ENCODE data around the gene FOXI2.

The FOXI2 gene

DNA sequence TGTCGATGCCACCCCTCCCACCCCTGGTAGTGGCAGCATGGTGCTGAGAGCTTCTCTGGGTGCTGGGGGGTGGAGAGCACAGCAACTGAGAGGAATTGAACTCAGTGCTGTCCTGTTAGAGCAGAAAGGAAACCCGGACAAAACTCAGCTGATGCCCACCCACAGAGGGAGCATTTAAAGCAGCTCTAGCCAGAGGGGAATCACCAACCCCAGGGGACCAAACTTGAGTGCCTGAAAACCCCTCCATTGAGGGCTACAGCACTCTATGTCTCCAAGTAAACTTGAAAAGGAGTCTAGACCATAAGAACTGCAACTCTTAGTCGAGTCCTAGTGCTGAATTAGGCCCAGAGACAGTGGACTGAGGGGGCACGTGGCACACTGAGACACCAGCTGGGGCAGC, 16.8 kb upstream of the FOXI2 start:
- Histone ChIP-seq H3K27me3 (replicated peaks; ENCODE audit: control insufficient read depth, insufficient read depth, low read length, poor library complexity, severe bottlenecking) (no peaks in the 10 kb centered on the region), H3K4me1 (ENCODE audit: control insufficient read depth, insufficient read depth, low read length, poor library complexity, severe bottlenecking) (no peaks in the 10 kb centered on the region), H3K9me3 (ENCODE audit: control insufficient read depth, low read length) (no peaks in the 10 kb centered on the region), H3K27ac (ENCODE audit: insufficient read depth, low read length, poor library complexity, severe bottlenecking) (no peak overlapping the region), H3K4me3 (ENCODE audit: insufficient read depth, low read depth, low read length, poor library complexity, severe bottlenecking) (no peak overlapping the region), H3K36me3 (ENCODE audit: control insufficient read depth, insufficient read depth, low read length) (no peaks in the 10 kb centered on the region)
- DNase-seq = no peak

DNA sequence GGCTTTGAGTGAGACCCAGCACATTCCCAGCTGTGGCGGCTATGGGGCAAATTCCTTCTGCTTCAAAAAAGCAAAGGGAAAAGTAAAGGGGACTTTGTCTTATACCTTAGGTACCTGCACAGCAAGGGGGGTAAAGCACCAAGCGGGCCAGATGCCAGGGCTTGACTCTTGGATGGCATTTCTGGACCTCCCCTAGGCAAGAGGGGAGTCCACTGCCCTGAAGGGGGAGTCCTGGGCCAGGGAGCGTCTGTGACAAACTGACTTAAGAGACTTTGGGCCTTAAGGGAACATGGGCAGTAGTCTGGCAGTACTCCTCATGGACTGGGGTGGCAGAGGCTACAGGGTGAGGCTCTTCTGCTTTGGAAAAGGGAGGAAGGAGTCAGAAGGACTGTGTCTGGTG, 16.1 kb upstream of the FOXI2 start:
- Histone ChIP-seq H3K9me3 (ENCODE audit: control insufficient read depth, low read length) (no peaks in the 10 kb centered on the region), H3K36me3 (ENCODE audit: control insufficient read depth, insufficient read depth, low read length) (no peaks in the 10 kb centered on the region), H3K27me3 (replicated peaks; ENCODE audit: control insufficient read depth, insufficient read depth, low read length, poor library complexity, severe bottlenecking) (no peaks in the 10 kb centered on the region), H3K27ac (ENCODE audit: insufficient read depth, low read length, poor library complexity, severe bottlenecking) (no peak overlapping the region), H3K4me3 (ENCODE audit: insufficient read depth, low read depth, low read length, poor library complexity, severe bottlenecking) (no peak overlapping the region), H3K4me1 (ENCODE audit: control insufficient read depth, insufficient read depth, low read length, poor library complexity, severe bottlenecking) (no peaks in the 10 kb centered on the region)
- no peak for DNase-seq

DNA sequence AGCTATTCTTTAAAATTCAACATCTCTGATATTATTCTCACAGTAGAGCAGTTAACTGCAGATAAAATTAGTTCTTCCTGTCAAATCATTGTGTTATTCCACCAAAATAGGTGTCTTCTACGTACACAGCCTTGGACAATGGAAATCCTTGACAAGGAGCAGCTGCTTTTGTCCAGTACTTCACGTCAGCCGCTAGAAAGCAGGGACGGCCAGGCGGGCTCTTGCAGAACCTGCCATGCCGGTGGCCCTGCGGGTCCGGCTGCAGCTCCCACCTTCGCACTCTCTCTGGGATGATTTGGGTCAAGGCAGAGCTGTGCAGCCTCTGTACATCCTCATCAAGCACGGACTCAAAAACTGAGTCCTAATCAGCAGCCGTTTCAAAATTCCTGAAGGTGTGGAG, 2.2 kb upstream of the FOXI2 start:
- Histone ChIP-seq H3K4me3 (ENCODE audit: insufficient read depth, low read depth, low read length, poor library complexity, severe bottlenecking) (no peak overlapping the region), H3K4me1 (ENCODE audit: control insufficient read depth, insufficient read depth, low read length, poor library complexity, severe bottlenecking) (no peaks in the 10 kb centered on the region), H3K27me3 (replicated peaks; ENCODE audit: control insufficient read depth, insufficient read depth, low read length, poor library complexity, severe bottlenecking) (peaks cover 4% of the 10 kb centered on the region), H3K27ac (ENCODE audit: insufficient read depth, low read length, poor library complexity, severe bottlenecking) (no peak overlapping the region), H3K36me3 (ENCODE audit: control insufficient read depth, insufficient read depth, low read length) (no peaks in the 10 kb centered on the region), H3K9me3 (ENCODE audit: control insufficient read depth, low read length) (no peaks in the 10 kb centered on the region)
- no peak for DNase-seq

DNA sequence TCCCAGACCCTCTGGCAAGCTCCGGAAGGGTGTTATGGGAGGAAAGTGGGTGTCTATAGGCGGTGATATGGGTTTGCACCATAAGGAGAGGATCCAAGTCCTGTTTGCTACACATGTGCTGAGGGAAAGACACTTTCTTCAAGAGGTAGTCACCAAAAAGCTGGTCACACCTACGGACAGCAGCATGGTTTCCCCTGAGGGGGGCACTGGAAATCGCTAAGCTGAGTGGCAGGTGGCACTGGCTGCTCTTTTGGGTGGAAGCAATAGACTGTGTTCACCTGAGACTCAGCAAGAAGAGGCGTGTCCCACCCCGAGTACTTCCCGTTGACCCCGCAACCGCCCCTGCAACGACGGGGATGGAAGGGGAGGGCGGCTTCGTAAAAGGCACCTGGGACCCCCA, 1.8 kb upstream of the FOXI2 start:
- Histone ChIP-seq H3K9me3 (ENCODE audit: control insufficient read depth, low read length) (no peaks in the 10 kb centered on the region), H3K27ac (ENCODE audit: insufficient read depth, low read length, poor library complexity, severe bottlenecking) (no peak overlapping the region), H3K4me1 (ENCODE audit: control insufficient read depth, insufficient read depth, low read length, poor library complexity, severe bottlenecking) (no peaks in the 10 kb centered on the region), H3K4me3 (ENCODE audit: insufficient read depth, low read depth, low read length, poor library complexity, severe bottlenecking) (no peak overlapping the region), H3K27me3 (replicated peaks; ENCODE audit: control insufficient read depth, insufficient read depth, low read length, poor library complexity, severe bottlenecking) (peaks cover 4% of the 10 kb centered on the region), H3K36me3 (ENCODE audit: control insufficient read depth, insufficient read depth, low read length) (no peaks in the 10 kb centered on the region)
- no peak for DNase-seq

DNA sequence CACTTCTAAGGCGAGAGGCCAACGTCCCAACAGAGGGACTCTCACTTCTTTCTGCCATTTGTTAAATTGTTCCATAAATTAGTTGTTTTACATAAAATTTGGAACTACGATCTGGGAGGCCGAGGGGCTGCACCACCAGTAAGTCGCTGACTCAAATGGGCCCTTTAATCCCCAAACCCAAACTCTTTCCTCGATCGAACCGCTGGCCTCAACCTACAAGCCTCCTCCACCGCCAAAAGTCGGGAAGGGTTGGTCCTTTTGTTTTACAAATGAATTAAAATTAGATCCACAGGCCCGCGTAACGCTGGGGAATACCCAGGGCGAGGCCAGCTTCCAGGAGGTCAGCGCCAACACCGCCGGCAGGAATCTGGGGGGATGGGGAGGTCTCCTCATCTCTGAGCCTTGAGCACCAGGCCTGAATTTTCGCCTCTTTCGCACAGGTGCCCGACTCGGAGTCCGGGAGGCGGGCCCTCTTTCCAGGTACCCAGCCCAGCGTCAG, 1.2 kb upstream of the FOXI2 start:
- peaks cover 4% of the 10 kb centered on the region for H3K27me3 ChIP-seq (replicated peaks; ENCODE audit: control insufficient read depth, insufficient read depth, low read length, poor library complexity, severe bottlenecking)
- H3K27ac ChIP-seq (ENCODE audit: insufficient read depth, low read length, poor library complexity, severe bottlenecking) = no peak overlapping the region
- no peak for DNase-seq
- H3K36me3 ChIP-seq (ENCODE audit: control insufficient read depth, insufficient read depth, low read length) = no peaks in the 10 kb centered on the region
- no peaks in the 10 kb centered on the region for H3K4me1 ChIP-seq (ENCODE audit: control insufficient read depth, insufficient read depth, low read length, poor library complexity, severe bottlenecking)
- no peak overlapping the region for H3K4me3 ChIP-seq (ENCODE audit: insufficient read depth, low read depth, low read length, poor library complexity, severe bottlenecking)
- no peaks in the 10 kb centered on the region for H3K9me3 ChIP-seq (ENCODE audit: control insufficient read depth, low read length)

DNA sequence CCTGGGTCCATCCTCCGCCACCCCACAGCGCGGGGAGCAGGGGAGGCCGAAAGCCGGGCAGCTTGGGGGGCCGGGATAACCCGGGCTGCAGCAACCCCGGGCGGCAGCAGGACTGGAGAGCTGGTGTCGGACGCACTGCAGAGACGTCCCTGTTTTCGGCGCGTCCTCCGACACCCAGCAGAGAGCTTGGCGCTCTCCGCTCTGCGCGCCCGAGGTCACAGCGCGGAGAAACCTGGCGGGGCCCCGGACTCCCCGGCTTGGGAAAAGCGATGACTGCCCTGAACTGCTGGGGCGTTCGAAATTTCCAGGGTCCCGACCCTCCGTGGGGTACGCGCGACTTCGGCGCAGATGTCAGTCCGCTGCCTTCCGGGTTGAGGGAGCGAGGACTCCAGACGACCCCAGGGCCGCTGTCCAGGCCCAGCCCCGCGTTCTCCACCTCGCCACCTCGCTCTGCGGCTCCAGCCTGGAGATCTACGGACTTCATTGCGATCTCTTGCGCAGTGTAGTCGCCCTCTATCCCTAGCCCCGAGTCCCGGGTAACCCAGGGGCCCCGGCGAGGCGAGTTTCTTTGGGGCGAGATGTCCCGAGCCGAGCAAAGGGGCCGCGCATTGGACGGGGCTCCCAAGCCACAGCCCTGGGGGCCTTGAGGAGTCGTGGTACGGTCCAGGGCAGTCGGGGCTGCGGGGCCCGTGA, 617 bp upstream of the FOXI2 start:
- DNase-seq = no peak
- Histone ChIP-seq H3K36me3 (ENCODE audit: control insufficient read depth, insufficient read depth, low read length) (no peaks in the 10 kb centered on the region), H3K9me3 (ENCODE audit: control insufficient read depth, low read length) (no peaks in the 10 kb centered on the region), H3K4me3 (ENCODE audit: insufficient read depth, low read depth, low read length, poor library complexity, severe bottlenecking) (no peak overlapping the region), H3K27ac (ENCODE audit: insufficient read depth, low read length, poor library complexity, severe bottlenecking) (no peak overlapping the region), H3K27me3 (replicated peaks; ENCODE audit: control insufficient read depth, insufficient read depth, low read length, poor library complexity, severe bottlenecking) (peaks cover 4% of the 10 kb centered on the region), H3K4me1 (ENCODE audit: control insufficient read depth, insufficient read depth, low read length, poor library complexity, severe bottlenecking) (no peaks in the 10 kb centered on the region)

DNA sequence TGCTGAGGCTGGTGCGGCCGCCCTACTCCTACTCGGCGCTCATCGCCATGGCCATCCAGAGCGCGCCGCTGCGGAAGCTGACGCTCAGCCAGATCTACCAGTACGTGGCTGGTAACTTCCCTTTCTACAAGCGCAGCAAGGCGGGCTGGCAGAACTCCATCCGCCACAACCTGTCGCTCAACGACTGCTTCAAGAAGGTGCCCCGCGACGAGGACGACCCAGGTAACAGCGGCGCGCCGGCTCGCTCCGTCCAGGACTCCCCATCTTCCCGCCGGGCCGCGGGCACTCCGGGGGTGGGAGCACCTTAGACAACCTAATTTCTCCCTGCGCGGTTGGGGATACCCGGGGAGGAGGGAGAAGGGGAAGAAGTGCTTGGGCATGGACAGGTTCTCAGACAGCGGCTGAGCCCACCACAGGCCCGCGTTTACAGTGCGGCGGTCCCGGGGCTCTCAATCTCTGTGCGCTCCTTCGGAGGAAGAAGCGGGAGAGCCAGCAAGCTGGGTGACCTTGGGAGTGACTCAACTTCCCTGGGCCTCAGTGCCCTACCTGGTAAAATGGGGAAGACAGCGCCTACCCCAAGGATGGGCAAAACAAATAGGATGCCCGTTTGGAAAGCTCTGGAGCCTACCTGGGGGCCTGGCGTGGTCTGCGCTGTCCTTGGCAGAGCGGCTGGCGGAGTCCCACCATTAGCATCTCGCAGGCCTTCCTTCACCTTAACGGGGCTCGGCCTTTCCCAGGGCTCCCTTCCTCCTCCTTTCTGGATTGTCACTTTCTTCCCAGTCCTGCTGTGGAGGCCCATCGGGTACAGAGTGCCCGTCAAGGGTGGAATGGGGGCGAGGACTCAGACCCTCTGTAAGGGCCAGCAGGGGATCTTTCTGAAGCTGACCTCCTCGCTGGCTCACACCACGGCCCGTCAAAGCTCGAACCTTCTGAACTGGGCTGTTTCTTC, 852 bp downstream of the FOXI2 start:
- H3K36me3 ChIP-seq (ENCODE audit: control insufficient read depth, insufficient read depth, low read length) = no peaks in the 10 kb centered on the region

DNA sequence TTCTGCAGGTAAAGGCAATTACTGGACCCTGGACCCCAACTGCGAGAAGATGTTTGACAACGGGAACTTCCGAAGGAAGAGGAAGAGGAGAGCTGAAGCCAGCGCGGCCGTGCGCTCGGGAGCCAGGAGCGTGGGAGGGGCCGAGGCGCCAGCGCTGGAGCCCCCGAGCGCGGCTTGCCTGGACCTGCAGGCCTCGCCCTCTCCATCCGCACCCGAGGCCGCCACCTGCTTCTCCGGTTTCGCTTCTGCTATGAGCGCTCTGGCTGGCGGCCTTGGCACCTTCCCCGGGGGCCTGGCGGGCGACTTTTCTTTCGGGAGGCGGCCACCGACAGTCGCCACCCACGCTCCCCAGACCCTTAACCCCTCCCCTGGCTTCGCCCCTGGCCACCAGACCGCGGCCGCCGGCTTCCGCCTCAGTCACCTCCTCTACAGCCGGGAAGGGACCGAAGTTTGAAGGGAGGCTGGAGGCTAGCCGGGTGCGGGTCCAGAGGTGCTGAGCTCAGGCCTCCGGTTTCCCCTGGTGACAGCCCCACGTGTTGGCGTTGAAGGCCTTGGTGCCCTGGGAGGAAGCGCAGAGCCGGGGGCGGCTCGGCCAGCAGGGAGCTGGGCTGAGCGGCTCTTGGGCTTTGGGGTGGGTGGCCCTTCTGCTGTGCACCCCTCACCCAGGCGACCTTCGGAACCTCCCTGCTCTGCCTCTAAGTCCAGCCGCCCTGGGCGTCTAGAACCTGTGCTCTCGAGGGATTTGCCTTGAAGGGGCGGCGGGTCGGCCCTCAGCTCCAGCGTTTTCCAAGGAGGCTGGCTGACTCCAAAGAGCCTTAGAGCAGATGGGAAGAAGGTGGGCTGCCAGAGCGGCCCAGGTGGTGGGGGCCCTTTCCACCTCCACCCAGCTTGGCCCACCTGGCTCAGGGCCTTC, 1.8 kb downstream of the FOXI2 start:
- Histone ChIP-seq H3K4me1 (ENCODE audit: control insufficient read depth, insufficient read depth, low read length, poor library complexity, severe bottlenecking) (no peaks in the 10 kb centered on the region), H3K36me3 (ENCODE audit: control insufficient read depth, insufficient read depth, low read length) (no peaks in the 10 kb centered on the region), H3K9me3 (ENCODE audit: control insufficient read depth, low read length) (no peaks in the 10 kb centered on the region), H3K27ac (ENCODE audit: insufficient read depth, low read length, poor library complexity, severe bottlenecking) (no peak overlapping the region), H3K27me3 (replicated peaks; ENCODE audit: control insufficient read depth, insufficient read depth, low read length, poor library complexity, severe bottlenecking) (peaks cover 2% of the 10 kb centered on the region), H3K4me3 (ENCODE audit: insufficient read depth, low read depth, low read length, poor library complexity, severe bottlenecking) (no peak overlapping the region)
- DNase-seq = no peak

More for the DNA sequence above, 852 bp downstream of the FOXI2 start:
- no peaks in the 10 kb centered on the region for H3K9me3 ChIP-seq (ENCODE audit: control insufficient read depth, low read length)
- no peak overlapping the region for H3K4me3 ChIP-seq (ENCODE audit: insufficient read depth, low read depth, low read length, poor library complexity, severe bottlenecking)
- H3K4me1 ChIP-seq (ENCODE audit: control insufficient read depth, insufficient read depth, low read length, poor library complexity, severe bottlenecking) = no peaks in the 10 kb centered on the region
- no peak overlapping the region for H3K27ac ChIP-seq (ENCODE audit: insufficient read depth, low read length, poor library complexity, severe bottlenecking)
- H3K27me3 ChIP-seq (replicated peaks; ENCODE audit: control insufficient read depth, insufficient read depth, low read length, poor library complexity, severe bottlenecking) = peaks cover under 1% of the 10 kb centered on the region
- no peak for DNase-seq

DNA sequence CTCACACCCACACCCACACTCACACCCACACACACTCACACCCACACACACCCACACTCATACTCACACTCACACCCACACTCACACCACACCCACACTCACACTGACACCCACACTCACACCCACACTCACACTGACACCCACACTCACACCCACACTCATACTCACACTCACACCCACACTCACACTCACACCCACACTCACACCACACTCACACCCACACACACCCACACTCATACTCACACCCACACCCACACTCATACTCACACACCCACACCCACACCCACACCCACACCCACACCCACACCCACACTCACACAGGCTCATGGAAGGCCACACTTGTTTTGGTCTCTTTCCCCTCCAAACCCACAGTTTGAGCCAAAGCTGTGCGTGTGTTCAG, 2.9 kb downstream of the FOXI2 start:
- peaks cover 3% of the 10 kb centered on the region for H3K27me3 ChIP-seq (replicated peaks; ENCODE audit: control insufficient read depth, insufficient read depth, low read length, poor library complexity, severe bottlenecking)
- no peak for DNase-seq
- H3K4me3 ChIP-seq (ENCODE audit: insufficient read depth, low read depth, low read length, poor library complexity, severe bottlenecking) = no peak overlapping the region
- no peaks in the 10 kb centered on the region for H3K4me1 ChIP-seq (ENCODE audit: control insufficient read depth, insufficient read depth, low read length, poor library complexity, severe bottlenecking)
- no peaks in the 10 kb centered on the region for H3K9me3 ChIP-seq (ENCODE audit: control insufficient read depth, low read length)
- no peaks in the 10 kb centered on the region for H3K36me3 ChIP-seq (ENCODE audit: control insufficient read depth, insufficient read depth, low read length)
- no peak overlapping the region for H3K27ac ChIP-seq (ENCODE audit: insufficient read depth, low read length, poor library complexity, severe bottlenecking)
